Vagina (tissue), 2 donors: Measurements from ENCODE around the gene SEC31A. TPM values are rescaled to one million over a fixed set of nuclear protein-coding genes. Genes with fewer than 3 reads are reported as not detected.
"Not testable (repeated sequence)": the region's sequence is repeated elsewhere in the genome, so short reads cannot be mapped to it uniquely, and the experiment has no call there.

Experiments
- DNase-seq, 2 donors: peaks; one replicate each; pipeline ENCODE4 v3.0.0-alpha.2; 2017; ENCODE audit errors: extremely low spot score in 2 of 2
- H3K27ac ChIP-seq: fragments of 200-600 bp; sonication (generic); one replicate; pipeline ENCODE4 v1.5.1; 2019
- H3K27me3 ChIP-seq: fragments of 200-600 bp; sonication (generic); one replicate; pipeline ENCODE4 v1.5.1; 2019
- H3K36me3 ChIP-seq, 2 donors: fragments of 200-600 bp; sonication (generic); one replicate each; pipeline ENCODE4 v1.5.1; 2017 to 2019
- H3K4me1 ChIP-seq: fragments of 200-600 bp; sonication (generic); one replicate; pipeline ENCODE4 v1.5.1; 2019
- H3K4me3 ChIP-seq, 2 donors: fragments of 200-600 bp; sonication (generic); 1 replicate in 1 of 2; 2 replicates in 1 of 2; pipeline ENCODE4 v1.5.1; 2016 to 2019
- H3K9me3 ChIP-seq: fragments of 200-600 bp; sonication (generic); one replicate; pipeline ENCODE4 v1.5.1; 2019
- POLR2A ChIP-seq, 2 donors: fragments of 450-650 bp; IDR thresholded peaks; one replicate each; pipeline ENCODE4 v1.6.1; 2017; ENCODE audit warnings: antibody characterized with exemption in 2 of 2, mild to moderate bottlenecking in 2 of 2, moderate library complexity in 2 of 2
- POLR2AphosphoS5 ChIP-seq, 2 donors: sonication (generic); formaldehyde crosslinking; IDR thresholded peaks; one replicate each; pipeline ENCODE4 v1.9.0; 2017; ENCODE audit warnings: antibody characterized with exemption in 2 of 2, mild to moderate bottlenecking in 2 of 2, low read depth in 1 of 2; ENCODE audit not compliant: insufficient read depth in 1 of 2
- intact Hi-C: fragments of 100-400 bp; cut with DNase I; formaldehyde crosslinking; loops from one replicate; pipeline ENCODE4 v1.15.1; 2023
- total RNA-seq: library from RNA; depleted of rRNA; stranded (reverse); fragments of >200 nt; gene quantifications from one replicate; pipeline ENCODE4 v1.2.3, GENCODE V29; 2016
- TF ChIP-seq, protein P1 (sequence below), 3 experiments: fragments of 450-650 bp in 2 of 3; fragments of 200-600 bp in 1 of 3; sonication (generic) in 1 of 3; IDR thresholded peaks; one replicate each; pipeline ENCODE4 v1.5.1; 2017 to 2019; ENCODE audit warnings: antibody characterized with exemption in 3 of 3, mild to moderate bottlenecking in 2 of 3, moderate library complexity in 2 of 3

The SEC31A gene
- total RNA-seq, 1 donor from 2014 or later, result 133 TPM

DNA sequence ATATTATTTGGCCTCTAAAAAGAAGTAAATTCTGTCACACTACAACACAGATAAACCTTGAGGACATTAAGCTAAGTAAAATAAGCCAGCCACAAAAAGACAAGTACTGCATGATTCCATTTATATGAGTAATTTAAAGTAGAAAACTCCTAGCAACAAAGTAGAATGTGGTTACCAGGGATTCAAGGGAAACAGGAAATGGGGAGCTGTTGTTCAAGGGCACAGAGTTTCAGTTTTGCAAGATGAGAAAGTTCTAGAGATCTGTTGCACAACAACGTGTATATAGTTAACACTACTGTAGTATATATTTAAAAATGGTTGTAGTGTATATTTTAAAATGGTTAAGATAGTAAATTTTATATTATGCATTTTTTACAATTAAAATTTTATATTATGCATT is 25.4 kb downstream of the SEC31A start:
- peaks cover 15% of the 10 kb centered on the region for H3K4me1 ChIP-seq
- H3K27me3 ChIP-seq, result no peaks in the 10 kb centered on the region
- no peak overlapping the region for H3K4me3 ChIP-seq
- H3K9me3 ChIP-seq, result no peaks in the 10 kb centered on the region
- H3K27ac ChIP-seq, result peak overlapping the region; percentile 64
- peaks cover 0 to 69% of the 10 kb centered on the region in 2 donors for H3K36me3 ChIP-seq
- TF ChIP-seq POLR2A (IDR thresholded peaks at IDR 0.05) (no peak), POLR2AphosphoS5 (IDR thresholded peaks at IDR 0.05; ENCODE audit: insufficient read depth in 1 of 2, low read depth in 1 of 2) (peak in 1 of 2 donors; percentile 70)
- DNase-seq, result no peak
- intact Hi-C loops, result no loop called here

DNA sequence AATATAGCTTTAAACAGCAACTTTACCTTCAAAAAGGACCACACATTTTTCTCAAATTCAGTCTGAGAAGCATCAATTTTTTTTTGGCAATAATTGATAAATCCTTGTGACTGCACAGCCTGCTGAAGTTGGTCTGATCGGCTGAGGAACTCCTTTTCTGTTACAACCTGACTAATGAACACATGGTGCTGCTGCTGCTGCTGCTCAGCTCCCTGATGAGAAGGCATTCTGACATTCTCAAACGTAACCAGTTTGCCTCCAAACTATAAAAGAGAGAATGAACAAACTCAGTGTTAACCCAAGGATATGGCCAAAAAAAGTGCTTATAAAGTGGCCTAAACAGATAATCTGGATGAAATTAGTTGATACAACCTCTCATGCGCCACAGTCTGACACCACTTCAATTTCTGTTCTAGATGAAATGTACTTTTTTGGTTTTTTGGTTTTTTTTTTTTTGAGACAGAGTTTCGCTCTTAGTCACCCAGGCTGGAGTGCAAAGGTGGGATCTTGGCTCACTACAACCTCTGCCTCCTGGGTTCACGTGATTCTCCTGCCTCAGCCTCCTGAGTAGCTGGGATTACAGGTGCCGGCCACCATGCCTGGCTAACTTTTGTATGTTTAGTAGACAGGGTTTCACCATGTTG is 26.5 kb downstream of the SEC31A start:
- H3K4me1 ChIP-seq, result peaks cover 15% of the 10 kb centered on the region
- H3K9me3 ChIP-seq, result no peaks in the 10 kb centered on the region
- DNase-seq, result no peak
- no peak overlapping the region for H3K27ac ChIP-seq
- intact Hi-C loops, result no loop called here
- H3K36me3 ChIP-seq, result peaks cover 0 to 58% of the 10 kb centered on the region in 2 donors
- no peaks in the 10 kb centered on the region for H3K27me3 ChIP-seq
- TF ChIP-seq POLR2AphosphoS5 (IDR thresholded peaks at IDR 0.05; ENCODE audit: insufficient read depth in 1 of 2, low read depth in 1 of 2) (no peak), POLR2A (IDR thresholded peaks at IDR 0.05) (no peak)
- TF ChIP-seq, protein P1, sequence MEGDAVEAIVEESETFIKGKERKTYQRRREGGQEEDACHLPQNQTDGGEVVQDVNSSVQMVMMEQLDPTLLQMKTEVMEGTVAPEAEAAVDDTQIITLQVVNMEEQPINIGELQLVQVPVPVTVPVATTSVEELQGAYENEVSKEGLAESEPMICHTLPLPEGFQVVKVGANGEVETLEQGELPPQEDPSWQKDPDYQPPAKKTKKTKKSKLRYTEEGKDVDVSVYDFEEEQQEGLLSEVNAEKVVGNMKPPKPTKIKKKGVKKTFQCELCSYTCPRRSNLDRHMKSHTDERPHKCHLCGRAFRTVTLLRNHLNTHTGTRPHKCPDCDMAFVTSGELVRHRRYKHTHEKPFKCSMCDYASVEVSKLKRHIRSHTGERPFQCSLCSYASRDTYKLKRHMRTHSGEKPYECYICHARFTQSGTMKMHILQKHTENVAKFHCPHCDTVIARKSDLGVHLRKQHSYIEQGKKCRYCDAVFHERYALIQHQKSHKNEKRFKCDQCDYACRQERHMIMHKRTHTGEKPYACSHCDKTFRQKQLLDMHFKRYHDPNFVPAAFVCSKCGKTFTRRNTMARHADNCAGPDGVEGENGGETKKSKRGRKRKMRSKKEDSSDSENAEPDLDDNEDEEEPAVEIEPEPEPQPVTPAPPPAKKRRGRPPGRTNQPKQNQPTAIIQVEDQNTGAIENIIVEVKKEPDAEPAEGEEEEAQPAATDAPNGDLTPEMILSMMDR (IDR thresholded peaks at IDR 0.05), result no peak
- no peak overlapping the region for H3K4me3 ChIP-seq

DNA sequence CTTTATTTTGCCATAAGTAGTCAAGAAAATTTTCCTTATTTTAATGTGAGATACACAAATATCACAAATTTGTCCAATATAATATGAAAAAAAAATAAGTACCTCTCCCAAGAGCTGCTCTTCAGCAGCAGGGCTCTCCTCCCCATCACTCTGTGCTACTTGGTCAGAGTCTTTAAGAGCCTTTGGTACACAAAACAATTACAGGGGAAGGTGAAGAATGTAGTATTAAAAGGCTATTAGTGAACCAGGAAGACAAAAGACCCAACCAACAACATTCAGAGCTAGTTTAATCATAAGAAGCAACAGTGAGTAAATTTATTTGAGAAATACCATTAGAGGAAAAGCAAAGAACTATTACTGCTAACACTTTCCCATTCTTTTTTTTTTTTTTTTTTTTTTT is 29.4 kb downstream of the SEC31A start:
- Histone ChIP-seq H3K9me3 (no peaks in the 10 kb centered on the region), H3K27ac (no peak overlapping the region), H3K4me3 (no peak overlapping the region), H3K4me1 (peaks cover 15% of the 10 kb centered on the region), H3K27me3 (no peaks in the 10 kb centered on the region), H3K36me3 (peaks cover 0 to 46% of the 10 kb centered on the region in 2 donors)
- TF ChIP-seq, protein P1 (IDR thresholded peaks at IDR 0.05), result no peak
- TF ChIP-seq POLR2AphosphoS5 (IDR thresholded peaks at IDR 0.05; ENCODE audit: insufficient read depth in 1 of 2, low read depth in 1 of 2), result no peak
- no peak for TF ChIP-seq POLR2A (IDR thresholded peaks at IDR 0.05)
- intact Hi-C loops, result no loop called here
- DNase-seq, result no peak

DNA sequence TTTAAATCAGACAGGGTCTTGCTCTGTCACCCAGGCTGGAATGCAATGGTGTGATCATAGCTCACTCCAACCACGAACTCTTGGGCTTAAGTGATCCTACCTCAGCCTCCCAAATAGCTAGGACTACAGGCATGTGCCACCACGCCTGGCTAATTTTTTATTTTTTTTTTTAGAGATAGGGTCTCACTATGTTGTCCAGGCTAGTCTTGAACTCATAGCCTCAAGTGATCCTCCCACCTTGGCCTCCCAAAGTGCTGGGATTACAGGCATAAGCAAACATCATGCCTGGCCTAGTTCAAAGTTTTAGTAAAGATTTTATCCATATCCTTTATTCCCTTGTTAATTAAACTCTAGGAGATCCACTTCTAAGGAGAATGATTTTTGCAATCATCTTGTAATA is 30.5 kb downstream of the SEC31A start:
- H3K4me3 ChIP-seq, intact Hi-C loops, DNase-seq, H3K27ac ChIP-seq, H3K4me1 ChIP-seq, H3K27me3 ChIP-seq, H3K9me3 ChIP-seq: not testable (repeated sequence)
- H3K36me3 ChIP-seq, result peaks cover 0 to 47% of the 10 kb centered on the region in 2 donors

DNA sequence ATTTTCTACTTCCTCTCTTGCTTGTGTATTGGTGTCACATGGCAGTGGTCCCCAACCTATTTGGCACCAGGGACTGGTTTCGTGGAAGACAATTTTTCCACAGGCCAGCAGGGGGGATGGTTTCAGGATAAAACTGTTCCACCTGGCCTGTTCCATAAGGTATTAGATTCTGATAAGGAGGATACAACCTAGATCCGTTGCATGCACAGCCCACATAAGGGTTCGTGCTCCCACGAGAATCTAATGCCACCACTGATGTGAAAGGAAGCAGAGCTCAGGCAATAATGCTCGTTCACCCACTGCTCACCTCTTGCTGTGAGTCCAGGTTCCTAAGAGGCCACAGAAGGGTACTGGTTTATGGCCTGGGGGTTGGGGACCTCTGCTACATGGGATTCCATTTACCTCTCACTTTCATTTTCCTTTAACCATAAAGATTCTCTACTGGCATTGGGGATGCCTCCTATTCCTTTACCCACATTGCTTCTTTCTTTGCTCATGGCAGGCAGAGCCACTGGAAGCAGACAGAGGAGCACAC is 38.1 kb downstream of the SEC31A start:
- peaks cover 0 to 92% of the 10 kb centered on the region in 2 donors for H3K36me3 ChIP-seq
- intact Hi-C loops, result no loop called here

More for the DNA sequence above, 38.1 kb downstream of the SEC31A start:
- Histone ChIP-seq H3K27ac (no peak overlapping the region), H3K27me3 (no peaks in the 10 kb centered on the region), H3K4me1 (no peaks in the 10 kb centered on the region), H3K9me3 (no peaks in the 10 kb centered on the region), H3K4me3 (no peak overlapping the region)
- no peak for TF ChIP-seq POLR2AphosphoS5 (IDR thresholded peaks at IDR 0.05; ENCODE audit: insufficient read depth in 1 of 2, low read depth in 1 of 2)
- TF ChIP-seq, protein P1 (IDR thresholded peaks at IDR 0.05), result no peak
- no peak for TF ChIP-seq POLR2A (IDR thresholded peaks at IDR 0.05)
- no peak for DNase-seq
